ENCODE data around the gene SLC12A4. TPM values are rescaled to one million over a fixed set of nuclear protein-coding genes. Genes with fewer than 3 reads are reported as not detected.
A peak's percentile ranks its signal among the peaks of the same experiment; 100 is the strongest.

Gene SLC12A4
- polyA plus RNA-seq, 1 donor (not counting 4 experiments of a cell fraction or from before 2014, with no cell fraction given): 59.3 TPM

- TF ChIP-seq EZH2 (IDR thresholded peaks at IDR 0.05; ENCODE audit: low read length) (no peak), CTCF (optimal IDR thresholded peaks at IDR 0.05 in 1 of 3, IDR thresholded peaks at IDR 0.05 in 1 of 3, conservative IDR thresholded peaks at IDR 0.05 in 1 of 3; ENCODE audit: extremely low read depth in 1 of 3, insufficient read depth in 2 of 3, low read length in 3 of 3) (no peak)
- Histone ChIP-seq H3K9me1 (ENCODE audit: control insufficient read depth, extremely low read depth, insufficient read depth, low read length) (no peaks in the 10 kb centered on the region), H3K9ac (ENCODE audit: control insufficient read depth, extremely low read depth, insufficient read depth, low read length) (peak overlapping the region; percentile 94), H3K9me3 (ENCODE audit: control insufficient read depth, low read depth, low read length) (no peaks in the 10 kb centered on the region), H3K79me2 (ENCODE audit: control insufficient read depth, insufficient read depth, low read length) (peaks cover 34% of the 10 kb centered on the region), H3K4me1 (ENCODE audit: control insufficient read depth, extremely low read depth, insufficient read depth, low read length) (peaks cover 35% of the 10 kb centered on the region), H3K4me2 (ENCODE audit: control insufficient read depth, extremely low read depth, insufficient read depth, low read depth, low read length) (peak overlapping the region; percentile 95), H2AFZ (ENCODE audit: control insufficient read depth, low read length) (peak overlapping the region; percentile 81), H3K27me3 (ENCODE audit: control insufficient read depth, extremely low read depth, insufficient read depth, low read length) (no peaks in the 10 kb centered on the region), H3K27ac (ENCODE audit: control insufficient read depth, insufficient read depth, low read length) (peak overlapping the region; percentile 89), H3K36me3 (ENCODE audit: control insufficient read depth in 2 of 2, extremely low read depth in 1 of 2, insufficient read depth in 2 of 2, low read length in 2 of 2) (peaks cover 0 to 14% of the 10 kb centered on the region in 2 experiments), H4K20me1 (ENCODE audit: control insufficient read depth, extremely low read depth, insufficient read depth, low read length) (no peaks in the 10 kb centered on the region), H3K4me3 (ENCODE audit: control insufficient read depth in 2 of 3, extremely low read depth in 1 of 3, insufficient read depth in 2 of 3, low read depth in 1 of 3, low read length in 3 of 3) (peak overlapping the region in 2 of 3 experiments; percentile 64 to 68)
- dilution Hi-C loops (cut with MboI; ENCODE audit: extremely low pct_ligation_motif_present, low sequenced_read_pairs): no loop called here
- DNase-seq (ENCODE audit: low read depth, low spot score) (no peak), FAIRE-seq (no peak)
Measured at GRCh38 chr16:67969254-67970039, 1.0 kb upstream of the SLC12A4 start.

- Histone ChIP-seq H3K9me3 (ENCODE audit: control insufficient read depth, low read depth, low read length) (no peaks in the 10 kb centered on the region), H3K4me1 (ENCODE audit: control insufficient read depth, extremely low read depth, insufficient read depth, low read length) (peaks cover 50% of the 10 kb centered on the region), H3K9ac (ENCODE audit: control insufficient read depth, extremely low read depth, insufficient read depth, low read length) (peak overlapping the region; percentile 94), H3K79me2 (ENCODE audit: control insufficient read depth, insufficient read depth, low read length) (peaks cover 38% of the 10 kb centered on the region), H3K27me3 (ENCODE audit: control insufficient read depth, extremely low read depth, insufficient read depth, low read length) (no peaks in the 10 kb centered on the region), H4K20me1 (ENCODE audit: control insufficient read depth, extremely low read depth, insufficient read depth, low read length) (no peaks in the 10 kb centered on the region), H2AFZ (ENCODE audit: control insufficient read depth, low read length) (no peak overlapping the region), H3K4me3 (ENCODE audit: control insufficient read depth in 2 of 3, extremely low read depth in 1 of 3, insufficient read depth in 2 of 3, low read depth in 1 of 3, low read length in 3 of 3) (peak overlapping the region; percentile 64 to 91 (median 73)), H3K36me3 (ENCODE audit: control insufficient read depth in 2 of 2, extremely low read depth in 1 of 2, insufficient read depth in 2 of 2, low read length in 2 of 2) (peaks cover 0 to 21% of the 10 kb centered on the region in 2 experiments), H3K9me1 (ENCODE audit: control insufficient read depth, extremely low read depth, insufficient read depth, low read length) (no peaks in the 10 kb centered on the region), H3K27ac (ENCODE audit: control insufficient read depth, insufficient read depth, low read length) (peak overlapping the region; percentile 89), H3K4me2 (ENCODE audit: control insufficient read depth, extremely low read depth, insufficient read depth, low read depth, low read length) (peak overlapping the region; percentile 83)
- TF ChIP-seq CTCF (optimal IDR thresholded peaks at IDR 0.05 in 1 of 3, IDR thresholded peaks at IDR 0.05 in 1 of 3, conservative IDR thresholded peaks at IDR 0.05 in 1 of 3; ENCODE audit: extremely low read depth in 1 of 3, insufficient read depth in 2 of 3, low read length in 3 of 3): no peak
- no peak for TF ChIP-seq EZH2 (IDR thresholded peaks at IDR 0.05; ENCODE audit: low read length)
- dilution Hi-C loops (cut with MboI; ENCODE audit: extremely low pct_ligation_motif_present, low sequenced_read_pairs): no loop called here
- FAIRE-seq (no peak), DNase-seq (ENCODE audit: low read depth, low spot score) (no peak)
Measured at GRCh38 chr16:67967958-67968399, 458 bp downstream of the SLC12A4 start.

Measured in keratinocyte (primary cell).